ENCODE results near the gene SLC35E1. TPM values are rescaled to one million over a fixed set of nuclear protein-coding genes. Genes with fewer than 3 reads are reported as not detected.

The SLC35E1 gene
- polyA plus RNA-seq, 1 of the 3 experiments (the other 2 are of a cell fraction): 23.5 TPM

DNA sequence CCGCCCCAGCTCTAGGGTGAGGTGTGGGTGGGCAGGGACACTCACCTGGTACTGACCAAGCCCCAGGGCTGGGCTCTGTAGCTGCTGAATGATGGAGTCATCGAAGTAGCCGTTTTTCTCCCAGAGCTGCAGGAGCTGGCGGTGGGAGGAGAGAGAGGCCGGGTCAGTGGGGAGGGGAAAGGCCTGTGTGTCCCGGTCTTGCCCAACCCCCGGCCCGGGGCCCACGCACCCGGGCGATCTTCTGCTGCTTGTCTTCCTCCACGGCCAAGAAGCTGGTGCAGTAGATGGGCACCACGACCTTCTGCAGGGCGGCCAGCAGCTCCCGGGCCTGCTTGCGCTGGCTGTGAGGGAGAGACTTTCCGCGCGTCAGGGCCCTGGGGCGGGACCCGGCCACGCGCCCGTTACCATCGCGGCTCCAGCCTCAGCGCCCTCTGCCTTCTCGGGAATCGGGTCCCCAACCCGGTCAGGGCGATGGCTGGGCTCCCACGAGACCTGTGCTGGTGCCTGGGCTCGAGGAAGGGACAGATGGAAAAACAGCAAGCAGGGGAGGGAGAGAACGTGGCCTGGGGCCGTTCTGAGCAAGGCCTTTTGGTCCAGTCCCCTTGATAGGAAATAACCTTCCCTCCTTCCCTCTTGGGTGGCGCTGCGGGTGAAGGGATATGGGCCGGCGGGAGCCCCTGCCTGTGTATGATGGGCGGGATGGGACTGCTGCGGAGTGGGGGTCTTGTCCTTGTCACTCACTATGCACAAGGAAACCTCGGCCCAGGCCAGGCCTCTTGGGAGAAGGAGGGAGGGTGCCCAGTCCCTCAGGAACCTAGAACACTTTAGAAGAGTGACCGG, 41.5 kb downstream of the SLC35E1 start:
- Histone ChIP-seq H3K9me3 (no peaks in the 10 kb centered on the region), H3K79me2 (ENCODE audit: insufficient read depth) (peaks cover 31% of the 10 kb centered on the region), H2AFZ (ENCODE audit: low read depth) (no peak overlapping the region), H3K4me3 (ENCODE audit: low read depth in 2 of 2, low read length in 1 of 2) (no peak overlapping the region), H3K9me2 (no peaks in the 10 kb centered on the region), H3K4me1 (ENCODE audit: control insufficient read depth in 1 of 2, insufficient read depth in 2 of 2, low read depth in 1 of 2, low read length in 1 of 2) (no peaks in the 10 kb centered on the region), H3K27ac (ENCODE audit: low read depth in 2 of 2, low read length in 1 of 2) (no peak overlapping the region), H3K4me2 (no peak overlapping the region), H4K20me1 (ENCODE audit: insufficient read depth) (peaks cover 14% of the 10 kb centered on the region), H3K27me3 (ENCODE audit: insufficient read depth) (no peaks in the 10 kb centered on the region), H3K36me3 (replicated peaks in 1 of 2; ENCODE audit: control insufficient read depth in 1 of 2, insufficient read depth in 2 of 2, low read length in 1 of 2) (peaks cover 28 to 80% of the 10 kb centered on the region in 2 experiments), H3K9ac (no peak overlapping the region), H3F3A (replicated peaks; ENCODE audit: insufficient read depth) (no peaks in the 10 kb centered on the region)
- CTCF ChIA-PET: no interaction called here
- no peak for DNase-seq
- 87% methylated on average over 18 of the region's 43 CpGs for WGBS (ENCODE audit: low lambda C conversion rate)
- POLR2A ChIA-PET: no interaction called here
- TF ChIP-seq POLR2AphosphoS5 (IDR thresholded peaks at IDR 0.05; ENCODE audit: low read depth, low read length) (no peak), GATA2 (CRISPR knock-in tag; IDR thresholded peaks at IDR 0.05) (no peak), TAF1 (IDR thresholded peaks at IDR 0.05; ENCODE audit: borderline replicate concordance, low read depth, low read length) (no peak), EP300 (IDR thresholded peaks at IDR 0.05; ENCODE audit: borderline replicate concordance in 1 of 2, low read depth in 1 of 2, low read length in 1 of 2) (no peak), SIN3A (IDR thresholded peaks at IDR 0.05; ENCODE audit: borderline replicate concordance, low read depth, low read length) (no peak), GABPA (IDR thresholded peaks at IDR 0.05; ENCODE audit: low read depth) (no peak), NFIC (IDR thresholded peaks at IDR 0.05; ENCODE audit: borderline replicate concordance) (no peak), RFX5 (IDR thresholded peaks at IDR 0.05; ENCODE audit: low read length) (no peak), TEAD4 (IDR thresholded peaks at IDR 0.05; ENCODE audit: borderline replicate concordance, insufficient read depth) (no peak), RAD21 (IDR thresholded peaks at IDR 0.05; ENCODE audit: low read length) (no peak), TCF12 (IDR thresholded peaks at IDR 0.05) (no peak), EZH2phosphoT487 (IDR thresholded peaks at IDR 0.05; ENCODE audit: borderline replicate concordance, low read depth) (no peak)
- TF ChIP-seq, protein P1, sequence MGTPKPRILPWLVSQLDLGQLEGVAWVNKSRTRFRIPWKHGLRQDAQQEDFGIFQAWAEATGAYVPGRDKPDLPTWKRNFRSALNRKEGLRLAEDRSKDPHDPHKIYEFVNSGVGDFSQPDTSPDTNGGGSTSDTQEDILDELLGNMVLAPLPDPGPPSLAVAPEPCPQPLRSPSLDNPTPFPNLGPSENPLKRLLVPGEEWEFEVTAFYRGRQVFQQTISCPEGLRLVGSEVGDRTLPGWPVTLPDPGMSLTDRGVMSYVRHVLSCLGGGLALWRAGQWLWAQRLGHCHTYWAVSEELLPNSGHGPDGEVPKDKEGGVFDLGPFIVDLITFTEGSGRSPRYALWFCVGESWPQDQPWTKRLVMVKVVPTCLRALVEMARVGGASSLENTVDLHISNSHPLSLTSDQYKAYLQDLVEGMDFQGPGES (IDR thresholded peaks at IDR 0.05; ENCODE audit: low read depth, low read length): no peak

DNA sequence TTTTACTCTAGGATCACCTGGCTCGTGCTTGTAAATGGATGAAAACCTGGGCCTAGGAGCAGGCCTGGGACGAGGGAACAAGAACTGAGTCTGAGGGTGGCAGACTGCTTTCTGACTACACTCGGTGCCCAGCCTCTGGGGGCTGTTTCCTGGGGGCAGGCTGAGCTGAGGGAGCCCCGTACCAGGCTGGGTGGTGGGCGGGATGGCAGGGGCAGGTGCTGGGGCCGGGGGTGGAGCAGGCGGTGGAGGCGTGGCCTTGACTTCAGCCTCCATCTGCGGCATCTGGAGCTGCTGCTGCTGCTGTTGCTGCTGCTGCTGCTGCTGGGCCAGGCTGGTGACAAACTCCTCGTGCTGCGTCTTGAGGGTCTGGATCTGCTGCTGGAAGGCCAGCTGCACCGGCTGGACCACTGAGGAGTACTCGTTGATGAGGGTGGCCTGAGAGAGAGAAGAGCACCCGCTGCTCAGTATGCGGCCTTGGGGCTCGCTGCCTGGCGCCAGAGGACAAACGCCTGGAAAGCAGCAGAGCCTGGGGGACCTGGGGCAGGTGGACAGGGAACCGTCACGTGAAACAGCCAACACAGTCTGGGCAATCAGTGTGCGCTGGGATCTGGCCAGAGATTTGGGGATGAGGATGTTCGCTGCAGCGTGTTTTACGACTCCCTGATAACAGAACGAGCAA, 42.6 kb downstream of the SLC35E1 start:
- Histone ChIP-seq H3K9ac (no peak overlapping the region), H3K36me3 (replicated peaks in 1 of 2; ENCODE audit: control insufficient read depth in 1 of 2, insufficient read depth in 2 of 2, low read length in 1 of 2) (peaks cover 22 to 83% of the 10 kb centered on the region in 2 experiments), H3K9me2 (no peaks in the 10 kb centered on the region), H3F3A (replicated peaks; ENCODE audit: insufficient read depth) (no peaks in the 10 kb centered on the region), H3K27ac (ENCODE audit: low read depth in 2 of 2, low read length in 1 of 2) (no peak overlapping the region), H3K4me3 (ENCODE audit: low read depth in 2 of 2, low read length in 1 of 2) (no peak overlapping the region), H2AFZ (ENCODE audit: low read depth) (no peak overlapping the region), H3K9me3 (no peaks in the 10 kb centered on the region), H3K79me2 (ENCODE audit: insufficient read depth) (peaks cover 19% of the 10 kb centered on the region), H3K27me3 (ENCODE audit: insufficient read depth) (no peaks in the 10 kb centered on the region), H4K20me1 (ENCODE audit: insufficient read depth) (0 out of 2 replicates have a peak, but pooled peaks cover 2% of the 10 kb centered on the region), H3K4me1 (ENCODE audit: control insufficient read depth in 1 of 2, insufficient read depth in 2 of 2, low read depth in 1 of 2, low read length in 1 of 2) (no peaks in the 10 kb centered on the region), H3K4me2 (no peak overlapping the region)
- 94% methylated on average over 17 of the region's 25 CpGs for WGBS (ENCODE audit: low lambda C conversion rate)
- ChIA-PET CTCF (no interaction called here), POLR2A (no interaction called here)
- no peak for DNase-seq
- no peak for TF ChIP-seq TEAD4 (IDR thresholded peaks at IDR 0.05; ENCODE audit: borderline replicate concordance, insufficient read depth)
- TF ChIP-seq FOXM1 (IDR thresholded peaks at IDR 0.05; ENCODE audit: low read depth): no peak
- TF ChIP-seq, protein P2, sequence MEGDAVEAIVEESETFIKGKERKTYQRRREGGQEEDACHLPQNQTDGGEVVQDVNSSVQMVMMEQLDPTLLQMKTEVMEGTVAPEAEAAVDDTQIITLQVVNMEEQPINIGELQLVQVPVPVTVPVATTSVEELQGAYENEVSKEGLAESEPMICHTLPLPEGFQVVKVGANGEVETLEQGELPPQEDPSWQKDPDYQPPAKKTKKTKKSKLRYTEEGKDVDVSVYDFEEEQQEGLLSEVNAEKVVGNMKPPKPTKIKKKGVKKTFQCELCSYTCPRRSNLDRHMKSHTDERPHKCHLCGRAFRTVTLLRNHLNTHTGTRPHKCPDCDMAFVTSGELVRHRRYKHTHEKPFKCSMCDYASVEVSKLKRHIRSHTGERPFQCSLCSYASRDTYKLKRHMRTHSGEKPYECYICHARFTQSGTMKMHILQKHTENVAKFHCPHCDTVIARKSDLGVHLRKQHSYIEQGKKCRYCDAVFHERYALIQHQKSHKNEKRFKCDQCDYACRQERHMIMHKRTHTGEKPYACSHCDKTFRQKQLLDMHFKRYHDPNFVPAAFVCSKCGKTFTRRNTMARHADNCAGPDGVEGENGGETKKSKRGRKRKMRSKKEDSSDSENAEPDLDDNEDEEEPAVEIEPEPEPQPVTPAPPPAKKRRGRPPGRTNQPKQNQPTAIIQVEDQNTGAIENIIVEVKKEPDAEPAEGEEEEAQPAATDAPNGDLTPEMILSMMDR (IDR thresholded peaks at IDR 0.05): no peak
- TF ChIP-seq ZBTB33 (IDR thresholded peaks at IDR 0.05; ENCODE audit: borderline replicate concordance, low read depth): no peak
- TF ChIP-seq MXI1 (IDR thresholded peaks at IDR 0.05; ENCODE audit: low read depth, low read length): no peak
- TF ChIP-seq SIN3A (IDR thresholded peaks at IDR 0.05; ENCODE audit: borderline replicate concordance, low read depth, low read length): no peak
- no peak for TF ChIP-seq JUND (IDR thresholded peaks at IDR 0.05)
- no peak for TF ChIP-seq CHD2 (IDR thresholded peaks at IDR 0.05; ENCODE audit: low read length, partially characterized antibody)
- TF ChIP-seq ELF1 (IDR thresholded peaks at IDR 0.05): no peak
- TF ChIP-seq NRF1 (IDR thresholded peaks at IDR 0.05; ENCODE audit: low read depth, low read length): no peak
- TF ChIP-seq, protein P3, sequence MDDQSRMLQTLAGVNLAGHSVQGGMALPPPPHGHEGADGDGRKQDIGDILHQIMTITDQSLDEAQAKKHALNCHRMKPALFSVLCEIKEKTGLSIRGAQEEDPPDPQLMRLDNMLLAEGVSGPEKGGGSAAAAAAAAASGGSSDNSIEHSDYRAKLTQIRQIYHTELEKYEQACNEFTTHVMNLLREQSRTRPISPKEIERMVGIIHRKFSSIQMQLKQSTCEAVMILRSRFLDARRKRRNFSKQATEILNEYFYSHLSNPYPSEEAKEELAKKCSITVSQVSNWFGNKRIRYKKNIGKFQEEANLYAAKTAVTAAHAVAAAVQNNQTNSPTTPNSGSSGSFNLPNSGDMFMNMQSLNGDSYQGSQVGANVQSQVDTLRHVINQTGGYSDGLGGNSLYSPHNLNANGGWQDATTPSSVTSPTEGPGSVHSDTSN (IDR thresholded peaks at IDR 0.05): no peak
